NCI-H82 (cell line): ENCODE results near the gene ZNF366.

ENCODE experiments used
- DNase-seq: peaks from one replicate; lab custom pipeline; 2025; lab: John Stamatoyannopoulos, UW

Gene ZNF366, protein sequence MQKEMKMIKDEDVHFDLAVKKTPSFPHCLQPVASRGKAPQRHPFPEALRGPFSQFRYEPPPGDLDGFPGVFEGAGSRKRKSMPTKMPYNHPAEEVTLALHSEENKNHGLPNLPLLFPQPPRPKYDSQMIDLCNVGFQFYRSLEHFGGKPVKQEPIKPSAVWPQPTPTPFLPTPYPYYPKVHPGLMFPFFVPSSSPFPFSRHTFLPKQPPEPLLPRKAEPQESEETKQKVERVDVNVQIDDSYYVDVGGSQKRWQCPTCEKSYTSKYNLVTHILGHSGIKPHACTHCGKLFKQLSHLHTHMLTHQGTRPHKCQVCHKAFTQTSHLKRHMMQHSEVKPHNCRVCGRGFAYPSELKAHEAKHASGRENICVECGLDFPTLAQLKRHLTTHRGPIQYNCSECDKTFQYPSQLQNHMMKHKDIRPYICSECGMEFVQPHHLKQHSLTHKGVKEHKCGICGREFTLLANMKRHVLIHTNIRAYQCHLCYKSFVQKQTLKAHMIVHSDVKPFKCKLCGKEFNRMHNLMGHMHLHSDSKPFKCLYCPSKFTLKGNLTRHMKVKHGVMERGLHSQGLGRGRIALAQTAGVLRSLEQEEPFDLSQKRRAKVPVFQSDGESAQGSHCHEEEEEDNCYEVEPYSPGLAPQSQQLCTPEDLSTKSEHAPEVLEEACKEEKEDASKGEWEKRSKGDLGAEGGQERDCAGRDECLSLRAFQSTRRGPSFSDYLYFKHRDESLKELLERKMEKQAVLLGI

DNA sequence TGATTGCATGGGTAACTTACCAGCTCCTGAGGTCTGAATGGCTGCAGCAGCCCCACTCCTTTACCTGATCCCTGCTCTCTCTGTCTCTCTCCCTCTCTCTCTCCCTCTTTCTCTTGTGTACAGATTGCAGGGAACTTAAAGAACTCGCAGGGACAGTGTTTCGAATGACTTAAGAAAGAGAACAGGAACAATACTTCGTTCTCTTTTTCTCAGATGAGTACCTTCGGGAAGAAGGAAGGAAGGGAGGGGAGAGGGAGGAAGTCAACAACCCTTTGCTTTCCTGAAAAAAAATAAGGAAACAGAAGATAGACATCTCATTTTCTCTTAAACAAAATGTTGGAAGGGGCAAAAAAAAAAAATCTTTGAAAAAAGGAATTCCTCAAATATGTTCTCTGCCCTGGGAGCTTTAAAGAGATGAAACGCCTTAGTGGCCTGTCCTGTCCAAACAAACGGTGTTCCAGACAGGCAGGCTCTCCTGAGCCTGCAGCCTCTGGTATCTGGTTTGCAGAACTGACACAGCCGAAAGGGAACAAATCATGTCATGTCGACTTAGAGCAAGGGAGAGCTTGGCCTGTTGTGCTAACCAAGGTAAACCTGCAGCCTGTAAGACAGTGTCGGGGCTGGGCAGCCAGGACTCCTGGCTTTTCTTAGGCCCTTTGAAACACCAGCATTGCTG is at the start of gene ZNF366:
TSS of gene ZNF366 (minus strand) at position 180 of the 676 bp plus-strand sequence. CDS start 45,914 bp downstream, outside the sequence.
- DNase-seq: no peak

DNA sequence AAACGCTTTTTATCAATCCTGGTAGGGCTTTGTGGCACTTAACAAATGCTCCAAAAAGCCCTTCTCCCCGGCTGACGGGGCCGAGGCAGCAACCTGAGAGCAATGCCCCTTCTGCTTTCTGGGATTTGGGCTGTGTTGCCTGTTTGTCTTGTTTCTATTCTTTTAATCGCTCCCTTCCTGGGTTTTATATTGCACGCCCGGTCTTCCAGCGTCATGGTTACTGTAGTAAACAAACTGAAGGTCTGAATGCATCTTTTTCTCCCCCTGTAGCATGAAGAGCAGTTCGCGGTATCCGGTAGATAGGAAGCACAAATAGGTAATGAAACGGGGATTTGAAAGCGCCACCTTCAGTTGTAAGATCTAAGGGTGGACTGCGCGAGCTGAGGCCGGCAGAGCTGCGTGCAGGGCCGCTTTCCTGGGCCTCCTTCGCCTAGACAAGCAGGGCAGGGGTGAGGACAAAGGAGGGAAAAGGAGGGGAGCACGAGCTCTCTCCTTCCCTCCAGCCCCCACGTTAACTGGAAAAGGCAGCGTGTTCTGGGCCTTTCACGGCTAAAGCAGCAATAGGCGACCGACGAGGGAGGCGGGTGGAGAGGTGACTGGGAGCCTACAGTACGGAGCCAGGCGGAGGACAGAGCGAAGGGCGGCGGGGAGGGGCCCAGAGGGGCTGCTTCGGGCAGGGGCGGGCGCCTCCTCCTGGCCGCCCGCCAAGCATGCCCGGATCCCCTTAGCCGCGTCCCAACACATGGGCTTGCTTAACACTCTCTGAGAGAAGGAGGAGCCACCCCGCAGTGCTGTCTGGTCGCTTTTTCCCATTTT is 49.3 kb upstream of the ZNF366 start:
- DNase-seq: peak; percentile 74

DNA sequence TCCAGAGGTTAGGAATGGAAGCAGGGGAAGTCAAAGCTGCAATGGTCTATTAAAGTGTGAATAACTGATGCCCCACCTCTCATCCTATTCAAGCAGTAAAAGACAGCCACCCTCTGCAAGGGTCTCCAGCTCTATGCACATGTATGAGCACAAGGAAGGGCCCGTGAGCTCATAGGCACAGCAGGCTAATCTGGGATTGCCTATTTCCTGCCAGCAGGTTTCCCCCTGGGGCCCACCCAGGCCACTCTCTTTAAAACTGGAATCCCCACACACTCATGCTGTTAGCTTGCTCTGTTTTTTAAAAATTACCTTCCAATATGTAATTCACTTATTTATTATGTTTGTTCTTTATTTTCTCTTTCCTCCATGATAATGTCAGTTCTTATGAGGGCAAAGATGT is 48.7 kb upstream of the ZNF366 start:
- peak; percentile 77 for DNase-seq

DNA sequence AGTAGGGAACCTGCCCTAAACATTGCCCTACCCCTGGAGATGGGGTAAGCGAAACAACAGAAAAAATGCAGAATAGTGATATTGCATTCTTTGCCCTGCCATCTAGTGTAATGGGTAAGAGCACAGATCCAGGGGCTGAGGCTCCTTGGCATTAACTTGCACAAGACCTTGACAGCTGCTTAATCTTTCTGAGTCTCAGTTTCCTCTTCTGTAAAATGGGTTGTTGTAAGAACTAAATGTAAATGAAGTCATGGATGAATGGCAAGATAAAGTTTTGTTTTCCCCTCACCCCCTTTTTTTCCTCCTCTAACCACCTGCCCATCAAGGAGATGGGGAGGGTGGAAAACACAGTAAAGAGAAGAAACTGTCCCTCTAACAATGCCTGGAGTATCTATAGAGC is 47.7 kb upstream of the ZNF366 start:
- no peak for DNase-seq

DNA sequence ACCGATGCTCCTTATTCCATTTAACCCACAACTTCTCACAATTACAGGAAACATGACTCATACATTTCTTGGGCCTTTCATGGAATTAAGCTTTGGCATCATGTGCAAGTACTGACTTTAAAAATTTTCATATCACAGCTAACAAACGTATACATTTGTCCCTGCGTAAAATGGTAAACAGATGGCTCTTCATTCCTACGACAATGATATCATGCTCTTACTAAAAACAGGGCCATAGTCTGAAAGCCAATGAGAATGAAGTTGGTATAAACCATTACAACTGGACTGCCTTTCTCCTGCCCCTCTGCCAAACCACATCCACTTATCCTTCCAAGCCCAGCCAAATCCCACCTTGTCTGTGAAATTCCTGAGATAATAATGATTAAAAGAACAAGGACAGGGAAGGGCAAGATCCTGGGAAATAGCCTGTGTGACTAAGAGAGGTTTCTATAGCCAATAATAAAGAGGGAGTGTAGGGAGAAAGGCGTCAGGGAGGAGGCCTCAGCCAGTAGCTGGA is 44.9 kb upstream of the ZNF366 start:
- no peak for DNase-seq

- no peak for DNase-seq
These were observed 43.4 kb upstream of the ZNF366 start for GRCh38 chr5:72550595-72550994.

DNA sequence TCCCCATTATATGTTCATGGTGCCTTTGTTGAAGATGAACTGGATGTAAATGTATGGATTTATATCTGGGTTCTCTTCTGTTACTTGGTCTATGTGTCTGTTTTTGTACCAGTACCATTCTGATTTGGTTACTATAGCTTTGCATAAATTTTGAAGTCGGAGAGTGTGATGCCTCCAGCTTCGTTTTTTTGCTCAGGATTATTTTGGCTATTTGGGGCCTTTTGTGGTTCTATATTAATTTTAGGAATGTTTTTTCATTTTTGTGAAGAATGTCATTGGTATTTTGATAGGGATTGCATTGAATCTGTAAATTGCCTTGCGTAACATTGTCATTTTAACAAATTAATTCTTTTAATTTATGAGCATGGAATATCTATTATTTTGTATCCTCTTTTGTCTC is 36.6 kb upstream of the ZNF366 start:
- DNase-seq: no peak

DNA sequence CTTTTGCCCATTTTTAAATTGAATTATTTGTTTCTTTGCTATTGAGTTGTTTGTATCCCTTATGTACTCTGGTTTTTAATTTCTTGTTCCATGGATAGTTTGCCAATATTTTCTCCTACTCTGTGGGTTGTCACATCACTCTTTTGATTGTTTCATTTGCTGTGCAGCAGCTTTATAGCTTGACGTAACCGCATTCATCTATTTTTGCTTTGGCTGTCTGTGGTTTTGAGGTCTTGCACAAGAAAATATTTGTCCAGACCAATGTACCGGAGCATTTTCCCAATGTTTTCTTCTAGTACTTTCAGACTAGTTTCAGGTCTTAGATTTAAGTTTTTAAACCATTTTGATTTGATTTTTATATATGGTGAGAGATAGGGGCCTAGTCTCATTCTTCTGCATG is 36.2 kb upstream of the ZNF366 start:
- no peak for DNase-seq

DNA sequence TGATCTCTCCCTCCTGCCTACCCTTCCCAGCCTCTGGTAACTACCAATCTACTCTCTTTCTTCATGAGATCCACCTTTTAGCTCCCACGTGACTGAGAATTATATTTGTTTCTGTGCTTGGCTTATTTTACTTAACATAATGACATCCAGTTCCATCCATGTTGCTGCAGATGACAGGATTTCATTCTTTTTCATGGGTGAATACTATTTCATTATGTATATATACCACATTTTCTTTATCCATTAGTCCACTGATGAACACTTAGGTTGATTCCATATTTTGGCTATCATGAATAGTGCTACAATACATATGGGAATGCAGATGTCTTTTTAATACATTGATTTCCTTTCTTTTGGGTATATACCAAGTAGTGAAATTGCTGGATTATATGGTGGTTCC is 35.5 kb upstream of the ZNF366 start:
- DNase-seq: no peak

DNA sequence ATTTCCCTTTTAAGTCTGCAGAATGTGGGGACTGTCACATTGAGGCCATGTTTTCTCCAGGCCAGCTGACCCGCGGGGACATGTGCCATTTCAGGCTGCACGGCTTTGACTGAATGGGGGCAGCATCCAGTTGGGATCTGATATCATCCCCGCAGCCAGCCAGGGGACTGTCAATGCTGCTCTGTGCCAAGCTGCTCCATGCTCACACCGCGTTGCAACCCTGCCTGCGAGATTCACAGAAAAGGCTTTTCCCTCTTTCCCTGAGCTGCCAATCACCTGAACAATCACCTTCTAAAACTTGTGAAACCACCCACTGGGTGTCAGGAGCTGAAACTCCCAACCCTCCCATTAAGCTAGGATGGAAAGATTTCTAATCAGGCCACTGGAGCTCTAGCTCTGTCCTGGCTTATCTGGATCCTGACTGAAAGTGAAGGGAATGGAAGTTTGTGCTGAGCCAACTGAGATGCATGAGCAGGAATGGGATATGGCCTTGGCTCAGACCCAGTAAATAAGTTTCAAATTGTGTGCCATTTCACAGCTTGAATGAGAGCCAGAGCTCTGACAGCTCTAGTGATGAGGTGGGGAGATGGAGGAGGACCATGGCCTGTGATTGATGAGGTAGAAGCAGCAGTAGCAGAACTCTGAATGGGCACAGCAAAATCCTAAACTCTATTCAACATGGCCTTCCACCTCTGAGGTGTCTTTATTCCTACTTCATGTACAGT is 34.5 kb upstream of the ZNF366 start:
- no peak for DNase-seq

- DNase-seq: no peak
These were observed 33.7 kb upstream of the ZNF366 start for GRCh38 chr5:72540759-72541438.

DNA sequence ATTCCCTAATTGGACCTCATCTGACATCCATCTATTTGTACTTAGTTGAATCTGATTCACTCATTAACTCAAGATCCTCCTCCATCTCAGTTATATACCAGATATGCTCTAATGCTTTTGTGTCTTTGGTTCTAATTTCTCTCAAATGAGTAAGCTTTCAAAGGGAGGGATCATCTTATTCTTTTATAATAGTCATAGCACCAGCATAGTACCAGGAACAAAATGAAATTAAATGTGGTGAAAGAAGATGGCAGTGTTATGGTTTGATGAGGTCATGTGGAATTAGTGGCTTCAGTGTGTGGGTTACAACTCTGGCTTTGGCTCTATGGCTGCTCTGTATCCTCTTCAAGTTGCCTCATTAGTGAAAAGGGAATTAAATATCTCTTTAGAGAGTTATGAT is 32.5 kb upstream of the ZNF366 start:
- DNase-seq: no peak

- DNase-seq: peak; percentile 30
These were observed 31.8 kb upstream of the ZNF366 start for GRCh38 chr5:72539038-72539437.

GRCh38 chr5:72537166-72537565 is 30.0 kb upstream of the ZNF366 start:
- DNase-seq: peak; percentile 97

DNA sequence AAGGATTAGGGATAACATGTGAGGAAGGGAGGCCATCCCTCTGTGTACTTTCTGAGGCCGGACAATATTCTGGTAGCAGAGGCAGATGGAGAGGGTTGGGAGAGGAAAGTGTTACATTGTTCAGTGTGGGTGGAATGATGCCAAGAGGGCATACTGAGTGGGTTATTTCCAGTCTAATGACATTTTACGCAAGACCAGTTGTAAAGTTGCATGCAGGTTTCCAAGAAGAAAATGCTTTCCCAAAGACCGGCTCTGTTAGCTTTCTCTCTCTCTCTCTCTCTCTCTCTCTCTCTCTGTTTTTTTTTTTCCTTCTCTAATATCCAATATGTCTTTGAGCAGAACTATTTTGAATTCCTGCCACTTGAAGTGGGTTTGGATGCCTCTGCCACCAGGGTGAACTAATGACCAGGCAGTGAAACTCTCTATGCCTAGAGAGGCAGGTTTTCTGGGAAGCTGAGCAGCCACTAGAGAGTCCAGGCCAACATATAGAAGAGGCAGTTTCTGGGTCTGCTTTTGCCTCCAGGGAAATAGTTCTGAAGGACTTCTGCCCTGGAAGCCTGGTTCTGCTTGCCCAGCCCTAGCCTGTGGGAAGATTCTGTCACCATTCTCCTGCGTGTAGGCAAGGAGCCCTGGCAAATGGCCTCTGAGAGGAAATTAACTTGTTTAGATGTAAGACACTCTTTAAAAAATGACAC is 24.4 kb upstream of the ZNF366 start:
- no peak for DNase-seq

- DNase-seq: no peak
These were observed 23.0 kb upstream of the ZNF366 start for GRCh38 chr5:72530196-72530595.

GRCh38 chr5:72529383-72529782 is 22.2 kb upstream of the ZNF366 start:
- DNase-seq: no peak

DNA sequence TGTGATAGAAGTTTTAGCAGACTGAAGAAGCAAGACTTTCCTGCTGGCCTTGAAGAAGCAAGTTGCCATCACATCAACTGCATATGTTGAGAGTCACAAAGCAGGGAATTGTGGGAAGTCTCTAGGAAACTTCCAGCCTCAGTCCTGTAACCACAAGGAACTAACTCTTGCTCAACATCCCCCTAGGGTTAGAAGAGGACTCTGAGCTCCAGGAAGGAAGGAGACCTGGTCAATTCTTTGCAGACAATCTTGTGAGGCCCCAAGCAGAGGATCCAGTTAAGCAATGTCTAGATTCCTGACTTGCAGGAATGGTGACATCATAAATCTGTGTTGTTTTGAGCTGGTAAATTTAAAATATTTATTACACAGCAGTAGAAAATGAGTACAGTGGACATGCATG is 18.6 kb upstream of the ZNF366 start:
- DNase-seq: no peak

DNA sequence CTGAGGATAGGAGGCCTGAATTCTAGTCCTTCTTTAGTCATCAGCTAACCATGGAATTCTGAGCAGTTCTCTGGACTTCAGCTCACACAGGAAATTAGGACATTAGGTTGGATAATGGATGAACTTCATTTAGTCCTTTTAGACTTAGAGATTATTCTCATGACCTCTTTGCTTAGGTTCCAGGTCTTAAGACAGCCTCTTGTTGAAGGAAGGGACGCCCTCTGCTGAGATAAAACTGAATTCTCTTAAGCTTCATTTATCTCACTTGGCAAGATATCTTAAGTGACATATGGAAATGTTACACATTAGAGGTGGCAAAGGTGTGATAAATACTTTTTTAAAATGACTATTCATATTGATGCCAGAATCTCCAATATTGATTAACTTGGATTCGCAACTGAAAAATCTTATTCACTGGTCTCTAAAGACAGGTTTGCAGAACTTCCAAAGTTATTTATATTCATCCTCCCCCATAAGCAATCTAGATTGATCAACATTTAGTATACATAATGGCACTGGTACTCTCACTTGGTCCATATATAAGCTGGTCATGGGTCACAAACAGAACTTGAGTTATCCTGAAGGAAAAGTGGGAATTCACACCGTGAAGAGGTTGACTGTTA is 16.9 kb upstream of the ZNF366 start:
- DNase-seq: peak; percentile 76
